Keratinocyte (primary cell): Measurements from ENCODE around the gene ITGA11.

Experiments
- EZH2 ChIP-seq: IDR thresholded peaks from one replicate; pipeline ENCODE4 v1.6.1; 2012; ENCODE audit warnings: inconsistent platforms, mild to moderate bottlenecking, low read length, moderate library complexity
- TF ChIP-seq, protein P1 (sequence below), 3 experiments: IDR thresholded peaks in 1 of 3; conservative IDR thresholded peaks in 1 of 3; optimal IDR thresholded peaks in 1 of 3; 2 replicates in 2 of 3; 3 replicates in 1 of 3; pipeline versions ENCODE3 to v1.5.1; 2011; ENCODE audit warnings: low read length in 3 of 3, mild to moderate bottlenecking in 3 of 3, moderate library complexity in 2 of 3, control low read depth in 1 of 3, inconsistent platforms in 1 of 3; ENCODE audit not compliant: insufficient read depth in 2 of 3; ENCODE audit errors: extremely low read depth in 1 of 3

DNA sequence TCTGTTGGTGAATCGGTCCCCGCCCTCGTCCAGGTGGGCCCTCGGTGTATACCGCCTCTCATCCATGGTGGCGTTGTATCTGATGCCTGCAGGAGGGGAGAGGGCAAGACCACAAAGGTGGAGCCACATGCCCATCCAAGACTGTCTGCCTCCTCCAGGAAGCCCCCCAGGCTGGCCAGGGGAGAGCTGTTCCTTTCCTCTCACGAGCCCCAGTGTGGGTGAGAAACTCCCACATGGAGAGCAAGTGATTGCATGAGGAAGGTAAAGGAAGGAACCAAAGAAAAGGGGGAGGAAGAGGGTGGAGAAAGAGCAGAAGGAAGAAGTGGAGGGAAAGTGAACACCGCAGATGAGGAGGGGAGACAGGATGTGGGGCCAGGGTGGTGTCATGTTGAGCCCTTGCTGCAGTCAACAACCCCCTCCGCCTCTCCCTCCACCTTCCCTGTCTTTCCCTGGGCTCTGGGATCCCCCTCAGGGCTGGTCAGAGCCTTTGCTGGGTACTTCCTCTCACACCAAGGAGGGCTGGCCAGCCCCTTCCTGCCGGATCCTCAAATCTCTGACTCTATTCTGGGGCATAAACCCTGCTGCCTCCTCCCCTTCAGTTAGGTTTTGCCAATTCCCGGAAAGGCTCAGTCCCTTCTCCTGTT, 105.1 kb downstream of the ITGA11 start:
- TF ChIP-seq, protein P1, sequence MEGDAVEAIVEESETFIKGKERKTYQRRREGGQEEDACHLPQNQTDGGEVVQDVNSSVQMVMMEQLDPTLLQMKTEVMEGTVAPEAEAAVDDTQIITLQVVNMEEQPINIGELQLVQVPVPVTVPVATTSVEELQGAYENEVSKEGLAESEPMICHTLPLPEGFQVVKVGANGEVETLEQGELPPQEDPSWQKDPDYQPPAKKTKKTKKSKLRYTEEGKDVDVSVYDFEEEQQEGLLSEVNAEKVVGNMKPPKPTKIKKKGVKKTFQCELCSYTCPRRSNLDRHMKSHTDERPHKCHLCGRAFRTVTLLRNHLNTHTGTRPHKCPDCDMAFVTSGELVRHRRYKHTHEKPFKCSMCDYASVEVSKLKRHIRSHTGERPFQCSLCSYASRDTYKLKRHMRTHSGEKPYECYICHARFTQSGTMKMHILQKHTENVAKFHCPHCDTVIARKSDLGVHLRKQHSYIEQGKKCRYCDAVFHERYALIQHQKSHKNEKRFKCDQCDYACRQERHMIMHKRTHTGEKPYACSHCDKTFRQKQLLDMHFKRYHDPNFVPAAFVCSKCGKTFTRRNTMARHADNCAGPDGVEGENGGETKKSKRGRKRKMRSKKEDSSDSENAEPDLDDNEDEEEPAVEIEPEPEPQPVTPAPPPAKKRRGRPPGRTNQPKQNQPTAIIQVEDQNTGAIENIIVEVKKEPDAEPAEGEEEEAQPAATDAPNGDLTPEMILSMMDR (optimal IDR thresholded peaks at IDR 0.05 in 1 of 3, IDR thresholded peaks at IDR 0.05 in 1 of 3, conservative IDR thresholded peaks at IDR 0.05 in 1 of 3; ENCODE audit: extremely low read depth in 1 of 3, insufficient read depth in 2 of 3, low read length in 3 of 3), result no peak
- TF ChIP-seq EZH2, result no peak
